Measurements from ENCODE around the gene TMEM59L. TPM values are rescaled to one million over a fixed set of nuclear protein-coding genes. Genes with fewer than 3 reads are reported as not detected.

The TMEM59L gene
- total RNA-seq, 1 donor from 2014 or later = 0.11 TPM

DNA sequence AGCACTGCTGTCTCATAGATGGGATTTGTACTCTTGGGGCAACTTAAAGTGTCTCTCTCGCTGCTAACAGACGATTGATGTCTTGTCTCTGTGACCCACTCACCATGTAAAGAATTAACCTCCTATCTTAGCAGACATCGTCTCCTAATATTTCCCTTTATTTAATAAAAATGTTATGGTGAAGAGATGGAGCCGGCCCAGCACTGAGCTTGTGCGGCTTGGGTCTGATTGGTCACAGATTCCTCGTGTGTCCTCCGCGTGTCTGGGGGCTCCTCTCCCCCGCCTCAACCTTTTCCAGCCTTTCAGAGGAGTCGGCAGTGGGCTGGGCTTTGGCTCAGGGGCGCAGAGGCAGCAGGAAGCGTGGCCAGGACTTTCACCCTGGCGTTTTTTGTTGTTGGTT, 57.6 kb downstream of the TMEM59L start:
- H3K36me3 ChIP-seq = no peaks in the 10 kb centered on the region
- peaks cover 7% of the 10 kb centered on the region for H3F3A ChIP-seq (ENCODE audit: low read depth)
- no peak overlapping the region for H3K9ac ChIP-seq
- H3K27ac ChIP-seq = no peak overlapping the region
- Mint-ChIP-seq H3K36me3 (peaks cover 5% of the 10 kb centered on the region), H3K4me1 (peaks cover 8% of the 10 kb centered on the region), H3K4me3 (no peak overlapping the region), H3K27me3 (ENCODE audit: insufficient read depth, low read depth) (peaks cover 2% of the 10 kb centered on the region), H3K9me3 (no peaks in the 10 kb centered on the region), H3K27ac (no peak overlapping the region)
- no peak for DNase-seq (ENCODE audit: low spot score)
- H3K79me2 ChIP-seq (ENCODE audit: low read depth) = no peaks in the 10 kb centered on the region
- H3K4me3 ChIP-seq = no peak overlapping the region
- no peaks in the 10 kb centered on the region for H3K9me3 ChIP-seq (ENCODE audit: low read depth)
- no peaks in the 10 kb centered on the region for H4K20me1 ChIP-seq (ENCODE audit: low read depth)
- TF ChIP-seq EZH2 (IDR thresholded peaks at IDR 0.05) (no peak), EZH2phosphoT487 (IDR thresholded peaks at IDR 0.05) (no peak)
- TF ChIP-seq, protein P1, sequence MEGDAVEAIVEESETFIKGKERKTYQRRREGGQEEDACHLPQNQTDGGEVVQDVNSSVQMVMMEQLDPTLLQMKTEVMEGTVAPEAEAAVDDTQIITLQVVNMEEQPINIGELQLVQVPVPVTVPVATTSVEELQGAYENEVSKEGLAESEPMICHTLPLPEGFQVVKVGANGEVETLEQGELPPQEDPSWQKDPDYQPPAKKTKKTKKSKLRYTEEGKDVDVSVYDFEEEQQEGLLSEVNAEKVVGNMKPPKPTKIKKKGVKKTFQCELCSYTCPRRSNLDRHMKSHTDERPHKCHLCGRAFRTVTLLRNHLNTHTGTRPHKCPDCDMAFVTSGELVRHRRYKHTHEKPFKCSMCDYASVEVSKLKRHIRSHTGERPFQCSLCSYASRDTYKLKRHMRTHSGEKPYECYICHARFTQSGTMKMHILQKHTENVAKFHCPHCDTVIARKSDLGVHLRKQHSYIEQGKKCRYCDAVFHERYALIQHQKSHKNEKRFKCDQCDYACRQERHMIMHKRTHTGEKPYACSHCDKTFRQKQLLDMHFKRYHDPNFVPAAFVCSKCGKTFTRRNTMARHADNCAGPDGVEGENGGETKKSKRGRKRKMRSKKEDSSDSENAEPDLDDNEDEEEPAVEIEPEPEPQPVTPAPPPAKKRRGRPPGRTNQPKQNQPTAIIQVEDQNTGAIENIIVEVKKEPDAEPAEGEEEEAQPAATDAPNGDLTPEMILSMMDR (IDR thresholded peaks at IDR 0.05) = no peak
- no peaks in the 10 kb centered on the region for H3K4me1 ChIP-seq
- H2AFZ ChIP-seq (replicated peaks) = no peak overlapping the region
- H3K27me3 ChIP-seq = no peaks in the 10 kb centered on the region
- no peak overlapping the region for H3K4me2 ChIP-seq

Small RNA genes lying within 50 kb of the gene (small RNA-seq; reads per million reads assigned to genes)
- not detected for gene RN7SL155P

Other genes starting within 250 kb of the TMEM59L start
- gene GDF15, start 226.7 kb upstream of the TMEM59L start, total RNA-seq (ENCODE audit: low replicate concordance) = 0.19 and 2.5 TPM in 2 replicates
- 0.03 TPM in 1 of 2 replicates, not detected in the other for gene LRRC25, start 215.2 kb upstream of the TMEM59L start, total RNA-seq (ENCODE audit: low replicate concordance)
- gene SSBP4, start 193.5 kb upstream of the TMEM59L start, total RNA-seq (ENCODE audit: low replicate concordance) = 21.1 and 50.5 TPM in 2 replicates
- gene ISYNA1, start 174.7 kb upstream of the TMEM59L start, total RNA-seq (ENCODE audit: low replicate concordance) = 81.7 and 203 TPM in 2 replicates
- gene ELL, start 90.8 kb upstream of the TMEM59L start, total RNA-seq (ENCODE audit: low replicate concordance) = 2.9 and 9.8 TPM in 2 replicates
- gene FKBP8, start 69.3 kb upstream of the TMEM59L start, total RNA-seq (ENCODE audit: low replicate concordance) = 115 and 418 TPM in 2 replicates
- gene KXD1, start 55.0 kb upstream of the TMEM59L start, total RNA-seq (ENCODE audit: low replicate concordance) = 82.7 and 151 TPM in 2 replicates
- 625 and 768 TPM in 2 replicates for gene UBA52, start 41.0 kb upstream of the TMEM59L start, total RNA-seq (ENCODE audit: low replicate concordance)
- 41.7 and 105 TPM in 2 replicates for gene REX1BD, start 24.1 kb upstream of the TMEM59L start, total RNA-seq (ENCODE audit: low replicate concordance)
- gene CRLF1, start 6.1 kb upstream of the TMEM59L start, total RNA-seq (ENCODE audit: low replicate concordance) = 0.84 TPM in 1 of 2 replicates, not detected in the other
- gene KLHL26, start 24.2 kb downstream of the TMEM59L start, total RNA-seq (ENCODE audit: low replicate concordance) = 5.8 and 7.1 TPM in 2 replicates
- 2.4 and 5.7 TPM in 2 replicates for gene CRTC1, start 70.8 kb downstream of the TMEM59L start, total RNA-seq (ENCODE audit: low replicate concordance)
- gene COMP, start 178.4 kb downstream of the TMEM59L start, total RNA-seq (ENCODE audit: low replicate concordance) = not detected in 2 replicates
- gene UPF1, start 219.1 kb downstream of the TMEM59L start, total RNA-seq (ENCODE audit: low replicate concordance) = 65.2 and 69.8 TPM in 2 replicates

All from neural progenitor cell (in vitro differentiated cells).